NCI-H446 treated with DMSO at 0.1 percent for 48 hours (cell line): ENCODE measurements around the gene GIT2.
A peak's percentile ranks its signal among the peaks of the same experiment; 100 is the strongest.
"Not testable (repeated sequence)": the region's sequence is repeated elsewhere in the genome, so short reads cannot be mapped to it uniquely, and the experiment has no call there.

Experiments
- DNase-seq: peaks from one replicate; lab custom pipeline; 2025; lab: John Stamatoyannopoulos, UW

GIT2 gene

GRCh38 chr12:109995686-109996482, at the start of gene GIT2:
GIT2 (minus strand) TSS chr12:109996368; CDS start chr12:109996224, 144 bp downstream.
- peak; percentile 81 for DNase-seq

GRCh38 chr12:110042264-110042663, 46.1 kb upstream of the GIT2 start:
- DNase-seq, result no peak

GRCh38 chr12:110039085-110039807, 43.1 kb upstream of the GIT2 start:
- no peak for DNase-seq

GRCh38 chr12:110038741-110039084, 42.5 kb upstream of the GIT2 start:
- no peak for DNase-seq

- DNase-seq, result no peak
These were observed 41.1 kb upstream of the GIT2 start for GRCh38 chr12:110037315-110037714.

- no peak for DNase-seq
These were observed 39.5 kb upstream of the GIT2 start for GRCh38 chr12:110035534-110036104.

GRCh38 chr12:110033888-110034287, 37.7 kb upstream of the GIT2 start:
- DNase-seq, result no peak

GRCh38 chr12:110029290-110029815, 33.2 kb upstream of the GIT2 start:
- DNase-seq, result no peak

- no peak for DNase-seq
These were observed 32.2 kb upstream of the GIT2 start for GRCh38 chr12:110028323-110028722.

- no peak for DNase-seq
These were observed 27.9 kb upstream of the GIT2 start for GRCh38 chr12:110024051-110024450.

GRCh38 chr12:110023059-110023980, 27.2 kb upstream of the GIT2 start:
- peak; percentile 70 for DNase-seq

- DNase-seq, result no peak
These were observed 24.8 kb upstream of the GIT2 start for GRCh38 chr12:110020956-110021355.

GRCh38 chr12:110015132-110015531, 19.0 kb upstream of the GIT2 start:
- no peak for DNase-seq

- DNase-seq, result no peak
These were observed 16.5 kb upstream of the GIT2 start for GRCh38 chr12:110012659-110013058.

- DNase-seq, result no peak
These were observed 16.0 kb upstream of the GIT2 start for GRCh38 chr12:110012137-110012536.

- DNase-seq, result no peak
These were observed 14.9 kb upstream of the GIT2 start for GRCh38 chr12:110010853-110011723.

- not testable (repeated sequence) for DNase-seq
These were observed 12.7 kb upstream of the GIT2 start for GRCh38 chr12:110008681-110009398.

- DNase-seq, result no peak
These were observed 11.7 kb upstream of the GIT2 start for GRCh38 chr12:110007881-110008280.

- no peak for DNase-seq
These were observed 9.9 kb upstream of the GIT2 start for GRCh38 chr12:110006115-110006514.

- DNase-seq, result no peak
These were observed 9.3 kb upstream of the GIT2 start for GRCh38 chr12:110005319-110005973.
